Endodermal cell (in vitro differentiated cells): Measurements from ENCODE around the gene KIF26B. TPM values are rescaled to one million over a fixed set of nuclear protein-coding genes. Genes with fewer than 3 reads are reported as not detected.

Experiments used
- DNase-seq: peaks from one replicate; pipeline ENCODE4 v3.0.0-alpha.2; 2017
- H3K27ac ChIP-seq: 2 replicates; pipeline ENCODE4 v1.5.1; 2013; ENCODE audit warnings: mild to moderate bottlenecking, low read depth, low read length, moderate library complexity
- H3K27me3 ChIP-seq: 2 replicates; pipeline ENCODE4 v1.6.1; 2013; ENCODE audit warnings: mild to moderate bottlenecking, low read length, moderate library complexity; ENCODE audit not compliant: insufficient read depth, control insufficient read depth, poor library complexity, severe bottlenecking
- H3K36me3 ChIP-seq: 2 replicates; pipeline ENCODE4 v1.7.0; 2013; ENCODE audit warnings: mild to moderate bottlenecking, low read length, moderate library complexity; ENCODE audit not compliant: control insufficient read depth, insufficient read depth
- H3K4me1 ChIP-seq: one replicate; pipeline ENCODE4 v1.7.0; 2013; ENCODE audit warnings: low read length; ENCODE audit not compliant: control insufficient read depth, insufficient read depth
- H3K4me3 ChIP-seq: 2 replicates; pipeline ENCODE4 v1.5.1; 2013; ENCODE audit warnings: mild to moderate bottlenecking, low read length, moderate library complexity
- H3K9ac ChIP-seq: 2 replicates; pipeline ENCODE4 v1.6.1; 2013; ENCODE audit warnings: mild to moderate bottlenecking, low read length, moderate library complexity; ENCODE audit not compliant: poor library complexity, severe bottlenecking; ENCODE audit errors: extremely low read depth
- H3K9me3 ChIP-seq: 2 replicates; pipeline ENCODE4 v1.6.1; 2013; ENCODE audit warnings: mild to moderate bottlenecking, low read length, moderate library complexity; ENCODE audit not compliant: control insufficient read depth
- H3K27ac Mint-ChIP-seq: 2 replicates; pipeline ENCODE4 v1.8.0; 2020; ENCODE audit warnings: mixed read lengths
- H3K27me3 Mint-ChIP-seq: 2 replicates; pipeline ENCODE4 v1.8.0; 2021; ENCODE audit warnings: mild to moderate bottlenecking, mixed read lengths; ENCODE audit not compliant: insufficient read depth
- H3K36me3 Mint-ChIP-seq: 2 replicates; pipeline ENCODE4 v1.8.0; 2020; ENCODE audit warnings: low read depth, mixed read lengths
- H3K4me1 Mint-ChIP-seq: 2 replicates; pipeline ENCODE4 v1.8.0; 2020; ENCODE audit warnings: mixed read lengths
- H3K4me3 Mint-ChIP-seq: 2 replicates; pipeline ENCODE4 v1.8.0; 2020; ENCODE audit warnings: mild to moderate bottlenecking, moderate library complexity, mixed read lengths
- H3K9me3 Mint-ChIP-seq: 2 replicates; pipeline ENCODE4 v1.8.0; 2020; ENCODE audit warnings: mild to moderate bottlenecking, mixed read lengths
- CTCF ChIP-seq: fragments of 200-600 bp; sonication (generic); conservative IDR thresholded peaks from 2 replicates; pipeline ENCODE4 v1.5.0; 2021; ENCODE audit warnings: antibody characterized with exemption, mild to moderate bottlenecking
- whole genome bisulfite sequencing, 2 experiments: methylation state at CpG; one replicate each; pipeline versions ENCODE4 v1.1.5 to v1.1.7; 2013; ENCODE audit warnings: missing lambda C conversion rate in 2 of 2, mixed read lengths in 1 of 2; ENCODE audit not compliant: insufficient coverage in 1 of 2, insufficient read length in 1 of 2; 5-methylcytosine and 5-hydroxymethylcytosine counted together
- total RNA-seq, 2 donors: library from RNA; stranded (reverse); fragmentation: NEBNext Ultra II Directional in 1 of 2; extraction: Animal tissue kit (Norgen Biotek cat#: 25700) in 1 of 2; gene quantifications; 2 replicates in 1 of 2; 3 replicates in 1 of 2; pipeline ENCODE4 v1.2.1, GENCODE V29; 2021

Gene KIF26B
- total RNA-seq, 2 donors from 2014 or later: 12.3 to 21.0 TPM

DNA sequence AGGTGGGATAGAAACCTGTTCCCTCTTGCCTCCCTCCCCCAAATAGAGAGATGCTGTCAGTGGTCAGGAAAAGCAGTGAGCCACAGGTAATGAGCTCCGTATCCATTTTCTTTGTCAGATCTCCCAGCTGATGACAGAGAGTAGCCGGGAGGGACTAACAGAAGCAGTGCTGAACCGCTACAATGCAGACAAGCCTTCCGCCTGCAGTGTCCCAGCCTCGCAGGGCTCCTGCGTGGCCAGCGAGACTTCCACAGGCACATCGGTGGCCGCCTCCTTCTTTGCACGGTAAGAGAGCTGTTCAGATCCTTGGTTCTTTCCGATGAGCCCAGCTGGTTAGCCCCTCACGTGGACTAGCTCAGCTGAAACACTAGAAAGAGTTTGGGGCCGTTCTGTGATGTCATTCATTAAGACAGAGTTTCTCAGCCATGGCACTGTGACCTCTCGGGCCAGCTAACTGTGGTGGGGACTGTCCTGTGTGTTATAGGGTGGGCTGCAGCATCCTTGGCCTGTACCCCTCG, 264.7 kb downstream of the KIF26B start:
- Histone ChIP-seq H3K27me3 (no peaks in the 10 kb centered on the region), H3K4me3 (no peak overlapping the region), H3K4me1 (peaks cover 1% of the 10 kb centered on the region), H3K9me3 (no peaks in the 10 kb centered on the region), H3K36me3 (peaks cover 12% of the 10 kb centered on the region), H3K27ac (no peak overlapping the region), H3K9ac (no peak overlapping the region)
- H3K4me3 Mint-ChIP-seq: no peak overlapping the region
- 90 to 99% methylated on average over 14 to 15 of the region's 15 CpGs for WGBS, 2 experiments
- H3K27me3 Mint-ChIP-seq: no peaks in the 10 kb centered on the region
- peaks cover 19% of the 10 kb centered on the region for H3K36me3 Mint-ChIP-seq
- H3K27ac Mint-ChIP-seq: no peak overlapping the region
- no peak for TF ChIP-seq CTCF
- no peak for DNase-seq
- H3K9me3 Mint-ChIP-seq: no peaks in the 10 kb centered on the region
- peaks cover 19% of the 10 kb centered on the region for H3K4me1 Mint-ChIP-seq

- no peak overlapping the region for H3K27ac Mint-ChIP-seq
- H3K9me3 ChIP-seq: no peaks in the 10 kb centered on the region
- peaks cover 24% of the 10 kb centered on the region for H3K36me3 Mint-ChIP-seq
- no peak overlapping the region for H3K27ac ChIP-seq
- no peaks in the 10 kb centered on the region for H3K9me3 Mint-ChIP-seq
- peaks cover 12% of the 10 kb centered on the region for H3K36me3 ChIP-seq
- H3K27me3 ChIP-seq: no peaks in the 10 kb centered on the region
- H3K9ac ChIP-seq: no peak overlapping the region
- H3K4me1 ChIP-seq: no peaks in the 10 kb centered on the region
- DNase-seq: no peak
- no peak overlapping the region for H3K4me3 Mint-ChIP-seq
- H3K27me3 Mint-ChIP-seq: no peaks in the 10 kb centered on the region
- WGBS, 2 experiments: 77 to 81% methylated on average over 6 to 7 of the region's 7 CpGs
- H3K4me1 Mint-ChIP-seq: peaks cover 15% of the 10 kb centered on the region
- TF ChIP-seq CTCF: no peak
- no peak overlapping the region for H3K4me3 ChIP-seq
Measured at GRCh38 chr1:245419989-245420388, 265.2 kb downstream of the KIF26B start.

DNA sequence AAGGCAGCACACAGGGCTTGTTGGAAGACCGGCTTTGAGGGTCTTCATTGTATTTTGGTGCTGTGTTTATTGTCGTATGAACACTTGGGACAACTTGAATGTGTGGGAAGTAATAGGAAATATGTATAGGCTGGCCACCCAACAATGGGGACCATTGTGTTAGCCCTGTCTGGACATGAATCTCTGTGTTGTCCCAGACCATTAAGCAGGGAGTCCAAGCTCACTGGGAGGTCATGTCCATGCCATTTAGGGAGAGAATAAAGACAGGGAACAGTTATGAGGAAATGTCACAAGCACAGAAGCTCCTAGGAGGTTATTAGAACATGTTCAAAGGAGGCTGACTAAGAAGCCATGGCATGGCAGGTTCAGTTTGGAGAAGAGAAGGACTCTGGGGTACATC, 266.1 kb downstream of the KIF26B start:
- no peak for DNase-seq
- WGBS, 2 experiments: 90 to 95% methylated on average over 2 of the region's 2 CpGs
- Mint-ChIP-seq H3K36me3 (peaks cover 27% of the 10 kb centered on the region), H3K27ac (no peak overlapping the region), H3K4me1 (peaks cover 11% of the 10 kb centered on the region), H3K27me3 (no peaks in the 10 kb centered on the region), H3K9me3 (no peaks in the 10 kb centered on the region), H3K4me3 (no peak overlapping the region)
- H3K9me3 ChIP-seq: no peaks in the 10 kb centered on the region
- peaks cover 12% of the 10 kb centered on the region for H3K36me3 ChIP-seq
- TF ChIP-seq CTCF: no peak
- H3K27ac ChIP-seq: no peak overlapping the region
- H3K4me1 ChIP-seq: no peaks in the 10 kb centered on the region
- H3K9ac ChIP-seq: no peak overlapping the region
- no peaks in the 10 kb centered on the region for H3K27me3 ChIP-seq
- H3K4me3 ChIP-seq: no peak overlapping the region
